IMR-90 (cell line): ENCODE results near the gene ABHD16A. TPM values are rescaled to one million over a fixed set of nuclear protein-coding genes. Genes with fewer than 3 reads are reported as not detected.
A peak's percentile ranks its signal among the peaks of the same experiment; 100 is the strongest.

Experiments
- ATAC-seq: fragments of 200-7000 bp; cut with Tn5 transposase; 2 replicates; pipeline ENCODE4 v1.9.1; 2020; ENCODE audit warnings: low read depth, mild to moderate bottlenecking, moderate library complexity
- BruUV-seq: library from RNA; stranded (reverse); fragments of 400-500 nt; replicated peaks from 2 replicates; lab custom pipeline; 2021; lab: Mats Ljungman, UMichigan
- CTCF ChIA-PET: fragments of 300-600 bp; formaldehyde crosslinking; extraction: SDS; loops from one replicate; lab custom pipeline; 2021; ENCODE audit warnings: antibody characterized with exemption; lab: Yijun Ruan, JAX
- POLR2A ChIA-PET: fragments of 300-600 bp; sonication (Branson Sonifier 250); formaldehyde crosslinking; loops from one replicate; lab custom pipeline; 2022; ENCODE audit warnings: antibody characterized with exemption; ENCODE audit not compliant: unreplicated experiment; lab: Charles Lee
- DNase-seq: peaks from one replicate; pipeline ENCODE4 v3.0.0; 2013
- H2AFZ ChIP-seq: replicated peaks from 2 replicates; pipeline ENCODE3; 2013; ENCODE audit warnings: low read length, mild to moderate bottlenecking; ENCODE audit not compliant: poor library complexity
- H2AK5ac ChIP-seq: 2 replicates; pipeline ENCODE4 v1.6.1; 2013; ENCODE audit warnings: low read depth, low read length, inconsistent platforms
- H2AK9ac ChIP-seq: replicated peaks from 2 replicates; pipeline ENCODE3; 2013; ENCODE audit warnings: mild to moderate bottlenecking, low read depth, low read length, moderate library complexity; ENCODE audit not compliant: poor library complexity
- H2BK120ac ChIP-seq: 2 replicates; pipeline ENCODE4 v1.6.1; 2013; ENCODE audit warnings: low read depth, low read length, inconsistent platforms
- H2BK15ac ChIP-seq: 3 replicates; pipeline ENCODE4 v1.6.1; 2013; ENCODE audit warnings: low read depth, low read length, inconsistent platforms
- H2BK20ac ChIP-seq: 2 replicates; pipeline ENCODE4 v1.6.1; 2013; ENCODE audit warnings: low read depth, mild to moderate bottlenecking, inconsistent platforms, low read length, moderate library complexity
- H2BK5ac ChIP-seq: 2 replicates; pipeline ENCODE4 v1.6.1; 2013; ENCODE audit warnings: mild to moderate bottlenecking, low read depth, low read length, inconsistent platforms; ENCODE audit not compliant: poor library complexity, severe bottlenecking
- H3K14ac ChIP-seq: replicated peaks from 2 replicates; pipeline ENCODE4 v1.6.1; 2013; ENCODE audit warnings: low read depth, low read length, inconsistent platforms
- H3K18ac ChIP-seq: 2 replicates; pipeline ENCODE4 v1.6.1; 2013; ENCODE audit warnings: low read depth, low read length, control low read depth
- H3K23ac ChIP-seq: 2 replicates; pipeline ENCODE4 v1.6.1; 2013; ENCODE audit warnings: low read depth, low read length, inconsistent platforms
- H3K27ac ChIP-seq: 2 replicates; pipeline ENCODE4 v1.5.1; 2013; ENCODE audit warnings: mild to moderate bottlenecking, control low read depth, low read length; ENCODE audit not compliant: insufficient read depth
- H3K27me3 ChIP-seq: 2 replicates; pipeline ENCODE4 v1.6.1; 2013; ENCODE audit warnings: low read length; ENCODE audit not compliant: control insufficient read depth, insufficient read depth
- H3K36me3 ChIP-seq: 2 replicates; pipeline ENCODE4 v1.6.1; 2013; ENCODE audit warnings: low read length, mixed read lengths; ENCODE audit not compliant: control insufficient read depth, insufficient read depth
- H3K4ac ChIP-seq: 2 replicates; pipeline ENCODE4 v1.6.1; 2013; ENCODE audit warnings: low read depth, low read length, inconsistent platforms
- H3K4me1 ChIP-seq: 2 replicates; pipeline ENCODE4 v1.6.1; 2013; ENCODE audit warnings: low read length, mixed read lengths; ENCODE audit not compliant: control insufficient read depth, insufficient read depth
- H3K4me2 ChIP-seq: 2 replicates; pipeline ENCODE4 v1.6.1; 2013; ENCODE audit warnings: low read depth, mild to moderate bottlenecking, control low read depth, low read length, moderate library complexity
- H3K4me3 ChIP-seq: 2 replicates; pipeline ENCODE4 v1.5.1; 2013; ENCODE audit warnings: low read depth, mild to moderate bottlenecking, control low read depth, low read length, moderate library complexity; ENCODE audit not compliant: insufficient read depth
- H3K56ac ChIP-seq: 2 replicates; pipeline ENCODE4 v1.6.1; 2013; ENCODE audit warnings: low read length, inconsistent platforms; ENCODE audit not compliant: insufficient read depth; ENCODE audit errors: extremely low read depth
- H3K79me1 ChIP-seq, 2 experiments: 2 replicates each; pipeline ENCODE4 v1.6.1; 2013; ENCODE audit warnings: low read length in 2 of 2, inconsistent platforms in 1 of 2, low read depth in 1 of 2
- H3K9ac ChIP-seq: 2 replicates; pipeline ENCODE4 v1.6.1; 2013; ENCODE audit warnings: low read depth, low read length, control low read depth
- H3K9me1 ChIP-seq: 2 replicates; pipeline ENCODE4 v1.6.1; 2013; ENCODE audit warnings: low read length, inconsistent platforms; ENCODE audit not compliant: insufficient read depth
- H3K9me3 ChIP-seq: 2 replicates; pipeline ENCODE4 v1.6.1; 2013; ENCODE audit warnings: low read length; ENCODE audit not compliant: control insufficient read depth, insufficient read depth
- H4K20me1 ChIP-seq: 2 replicates; pipeline ENCODE4 v1.6.1; 2013; ENCODE audit warnings: low read length, inconsistent platforms; ENCODE audit not compliant: insufficient read depth
- H4K5ac ChIP-seq: 2 replicates; pipeline ENCODE4 v1.6.1; 2013; ENCODE audit warnings: mild to moderate bottlenecking, low read depth, low read length, control low read depth
- H4K8ac ChIP-seq, 2 experiments: 2 replicates each; pipeline ENCODE4 v1.6.1; 2013; ENCODE audit warnings: low read depth in 2 of 2, low read length in 2 of 2, control low read depth in 1 of 2, inconsistent platforms in 1 of 2
- H4K91ac ChIP-seq: 2 replicates; pipeline ENCODE4 v1.6.1; 2013; ENCODE audit warnings: low read depth, low read length, inconsistent platforms; ENCODE audit not compliant: insufficient read depth
- CEBPB ChIP-seq: IDR thresholded peaks from 2 replicates; pipeline ENCODE4 v1.6.1; 2012; ENCODE audit warnings: low read depth, low read length, improper control_type of control experiment
- CHD1 ChIP-seq: IDR thresholded peaks from 2 replicates; pipeline ENCODE4 v1.6.1; 2012; ENCODE audit warnings: low read depth, low read length, improper control_type of control experiment
- CTCF ChIP-seq: conservative IDR thresholded peaks from 2 replicates; pipeline ENCODE4 v1.5.1; 2012; ENCODE audit warnings: mild to moderate bottlenecking, low read depth, low read length, improper control_type of control experiment
- ELK1 ChIP-seq: fragments of 150-350 bp; IDR thresholded peaks from 2 replicates; pipeline ENCODE4 v1.6.1; 2016; ENCODE audit warnings: low read depth, mild to moderate bottlenecking, low read length, moderate library complexity, borderline replicate concordance
- FOS ChIP-seq: fragments of 150-350 bp; IDR thresholded peaks from 2 replicates; pipeline ENCODE4 v1.6.1; 2016; ENCODE audit warnings: low read depth, low read length
- MAZ ChIP-seq: IDR thresholded peaks from 2 replicates; pipeline ENCODE4 v1.6.1; 2012; ENCODE audit warnings: low read depth, mild to moderate bottlenecking, low read length, improper control_type of control experiment, moderate library complexity, borderline replicate concordance
- MXI1 ChIP-seq: IDR thresholded peaks from 2 replicates; pipeline ENCODE4 v1.6.1; 2012; ENCODE audit warnings: low read depth, mild to moderate bottlenecking, low read length, moderate library complexity, borderline replicate concordance
- NFE2L2 ChIP-seq: fragments of 150-350 bp; IDR thresholded peaks from 2 replicates; pipeline ENCODE4 v1.6.1; 2016; ENCODE audit warnings: low read depth, mild to moderate bottlenecking, low read length
- RAD21 ChIP-seq: IDR thresholded peaks from 2 replicates; pipeline ENCODE4 v1.6.1; 2012; ENCODE audit warnings: low read length, improper control_type of control experiment
- RCOR1 ChIP-seq: IDR thresholded peaks from 2 replicates; pipeline ENCODE4 v1.6.1; 2012; ENCODE audit warnings: mild to moderate bottlenecking, low read length, improper control_type of control experiment; ENCODE audit not compliant: insufficient replicate concordance
- RFX5 ChIP-seq: IDR thresholded peaks from 2 replicates; pipeline ENCODE4 v1.8.0; 2012; ENCODE audit warnings: low read depth, mild to moderate bottlenecking, low read length, moderate library complexity
- USF2 ChIP-seq: fragments of 150-350 bp; IDR thresholded peaks from 2 replicates; pipeline ENCODE4 v1.6.1; 2017; ENCODE audit warnings: mild to moderate bottlenecking, antibody characterized with exemption, low read length, low read depth
- WGBS, 2 experiments: methylation state at CpG; one replicate each; pipeline versions ENCODE4 v1.1.5 to v1.1.7; 2013; ENCODE audit warnings: missing lambda C conversion rate in 2 of 2; ENCODE audit not compliant: insufficient read length in 1 of 2; ENCODE audit errors: extremely low coverage in 2 of 2; 5-methylcytosine and 5-hydroxymethylcytosine counted together
- dilution Hi-C: fragments of 300-500 bp; cut with HindIII; formaldehyde crosslinking; loops from one replicate; pipeline ENCODE4 v1.14.3; 2018; ENCODE audit warnings: low sequenced_read_pairs; ENCODE audit not compliant: unreplicated experiment
- in situ Hi-C: fragments of 300-500 bp; cut with MboI; formaldehyde crosslinking; loops from 3 replicates; pipeline ENCODE4 v1.14.3; 2019; ENCODE audit warnings: low sequenced_read_pairs, inconsistent platforms, mixed read lengths
- intact Hi-C: fragments of 100-400 bp; cut with micrococcal nuclease; formaldehyde crosslinking; loops from 2 replicates; pipeline ENCODE4 v1.10.0; 2022
- polyA plus RNA-seq, 3 experiments: library from polyadenylated mRNA; depleted of rRNA; stranded (reverse); fragments of >200 nt; gene quantifications; 2 replicates each; pipeline ENCODE4 v1.2.3, GENCODE V29; 2012; ENCODE audit warnings: low replicate concordance in 1 of 3
- total RNA-seq: library from RNA; depleted of rRNA; stranded (reverse); fragments of >200 nt; gene quantifications from 2 replicates; pipeline ENCODE4 v1.2.3, GENCODE V29; 2012

The ABHD16A gene
- total and polyA plus RNA-seq, 2 of the 4 experiments (the other 2 are of a cell fraction) = 31.5 to 35.1 TPM

- H3K4me1 ChIP-seq = peaks cover 18% of the 10 kb centered on the region
- ATAC-seq = no peak
- ChIA-PET CTCF (no interaction called here), POLR2A (interaction anchor here (0.5 kb wide), 1 partner anchor 10 kb away, joined by 3 read pairs; no protein-coding TSS in a partner anchor)
- H3K56ac ChIP-seq = peak overlapping the region; percentile 99
- peak overlapping the region; percentile 1; the same call in 1 of the 2 replicates for H3K18ac ChIP-seq
- H2AFZ ChIP-seq = peak overlapping the region; percentile 77
- H3K4me2 ChIP-seq = peak overlapping the region; percentile 96
- in situ Hi-C loops = no loop called here
- H4K8ac ChIP-seq = peak overlapping the region; percentile 33 to 74; a peak in 3 of 4 replicates
- dilution Hi-C loops = no loop called here
- H3K36me3 ChIP-seq = peaks cover 30% of the 10 kb centered on the region
- H4K5ac ChIP-seq = no peak overlapping the region
- H4K20me1 ChIP-seq = peaks cover 35% of the 10 kb centered on the region
- no peaks in the 10 kb centered on the region for H3K9me3 ChIP-seq
- H3K27ac ChIP-seq = peak overlapping the region; percentile 94
- H3K4ac ChIP-seq = peak overlapping the region; percentile 98
- peak overlapping the region; percentile 31 for H2BK120ac ChIP-seq
- H3K9me1 ChIP-seq = peaks cover 14% of the 10 kb centered on the region
- peak overlapping the region; percentile 81 for H3K4me3 ChIP-seq
- H3K23ac ChIP-seq = peak overlapping the region; percentile 81
- H2AK5ac ChIP-seq = peak overlapping the region; percentile 98
- no TSS peak for BruUV-seq
- no peaks in the 10 kb centered on the region for H3K27me3 ChIP-seq
- TF ChIP-seq MXI1 (no peak), USF2 (no peak), RFX5 (no peak), MAZ (no peak), FOS (no peak; the same call in 1 of the 2 replicates), CTCF (no peak), RCOR1 (no peak), CHD1 (no peak), NFE2L2 (no peak), CEBPB (no peak), ELK1 (no peak), RAD21 (no peak)
- H2BK15ac ChIP-seq = peak overlapping the region; percentile 49; the same call in 1 of the 3 replicates
- peak overlapping the region; percentile 100 for H2AK9ac ChIP-seq
- H3K79me1 ChIP-seq = peaks cover 9 to 70% of the 10 kb centered on the region in 2 experiments; a peak in 3 of 4 replicates
- H2BK5ac ChIP-seq = peak overlapping the region; percentile 99
- DNase-seq = no peak
- intact Hi-C loops = no loop called here
- H3K9ac ChIP-seq = peak overlapping the region; percentile 98
- peak overlapping the region; percentile 38 for H2BK20ac ChIP-seq
- peak overlapping the region; percentile 98 for H3K14ac ChIP-seq
- H4K91ac ChIP-seq = peak overlapping the region; percentile 99
- WGBS, 2 experiments = no CpG with 5 or more reads among the region's 2 CpGs
Observed at GRCh38 chr6:31734247-31734820, 31.2 kb upstream of the ABHD16A start.
